ENCODE results near the gene TOP2A. TPM values are rescaled to one million over a fixed set of nuclear protein-coding genes. Genes with fewer than 3 reads are reported as not detected.
"Not testable (repeated sequence)": the region's sequence is repeated elsewhere in the genome, so short reads cannot be mapped to it uniquely, and the experiment has no call there.

TOP2A gene
- total RNA-seq, 3 donors from 2014 or later (not counting 1 experiment from before 2014, with no cell fraction given): 2.0 to 6.4 (median 4.6) TPM

DNA sequence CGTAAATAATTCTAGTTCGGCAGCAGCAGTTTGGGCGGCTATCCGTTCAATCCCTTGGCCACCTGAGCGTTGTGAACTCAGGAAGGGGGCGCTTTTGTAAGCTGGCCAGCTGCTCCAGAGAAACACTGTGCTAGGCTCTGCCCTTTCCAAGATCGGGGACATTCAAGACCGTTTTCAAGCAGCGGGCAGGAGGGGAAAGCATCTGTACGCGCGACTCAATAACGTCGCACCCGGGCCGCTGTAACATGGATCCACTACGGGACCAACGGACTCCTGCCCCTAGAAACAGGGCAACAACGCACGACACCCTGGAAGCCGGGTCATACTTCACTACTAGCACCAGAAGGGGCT, 463 bp downstream of the TOP2A start:
- Histone ChIP-seq H3K9me3 (ENCODE audit: control insufficient read depth, insufficient read depth, low read length) (no peaks in the 10 kb centered on the region), H3K4me1 (ENCODE audit: control insufficient read depth, insufficient read depth, low read length) (peaks cover 16% of the 10 kb centered on the region), H3K27ac (ENCODE audit: low read length) (no peak overlapping the region), H3K36me3 (ENCODE audit: control insufficient read depth, insufficient read depth, low read length) (no peaks in the 10 kb centered on the region), H3K27me3 (ENCODE audit: control insufficient read depth, insufficient read depth, low read length) (no peaks in the 10 kb centered on the region), H3K4me3 (ENCODE audit: low read length) (peak overlapping the region; percentile 71)
- WGBS (ENCODE audit: insufficient coverage): under 1% methylated on average over 21 of the region's 21 CpGs
- TF ChIP-seq, protein P1, sequence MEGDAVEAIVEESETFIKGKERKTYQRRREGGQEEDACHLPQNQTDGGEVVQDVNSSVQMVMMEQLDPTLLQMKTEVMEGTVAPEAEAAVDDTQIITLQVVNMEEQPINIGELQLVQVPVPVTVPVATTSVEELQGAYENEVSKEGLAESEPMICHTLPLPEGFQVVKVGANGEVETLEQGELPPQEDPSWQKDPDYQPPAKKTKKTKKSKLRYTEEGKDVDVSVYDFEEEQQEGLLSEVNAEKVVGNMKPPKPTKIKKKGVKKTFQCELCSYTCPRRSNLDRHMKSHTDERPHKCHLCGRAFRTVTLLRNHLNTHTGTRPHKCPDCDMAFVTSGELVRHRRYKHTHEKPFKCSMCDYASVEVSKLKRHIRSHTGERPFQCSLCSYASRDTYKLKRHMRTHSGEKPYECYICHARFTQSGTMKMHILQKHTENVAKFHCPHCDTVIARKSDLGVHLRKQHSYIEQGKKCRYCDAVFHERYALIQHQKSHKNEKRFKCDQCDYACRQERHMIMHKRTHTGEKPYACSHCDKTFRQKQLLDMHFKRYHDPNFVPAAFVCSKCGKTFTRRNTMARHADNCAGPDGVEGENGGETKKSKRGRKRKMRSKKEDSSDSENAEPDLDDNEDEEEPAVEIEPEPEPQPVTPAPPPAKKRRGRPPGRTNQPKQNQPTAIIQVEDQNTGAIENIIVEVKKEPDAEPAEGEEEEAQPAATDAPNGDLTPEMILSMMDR (IDR thresholded peaks at IDR 0.05): no peak
- DNase-seq: no peak
- no peaks in the 10 kb centered on the region for H3K27me3 Mint-ChIP-seq (ENCODE audit: low read depth in 2 of 2)
- H3K36me3 Mint-ChIP-seq: no peaks in the 10 kb centered on the region
- intact Hi-C loops (cut with micrococcal nuclease): no loop called here
- peak in 2 of 3 donors; percentile 1 to 5 for ATAC-seq
- peaks cover 10 to 14% of the 10 kb centered on the region in 2 donors for H3K4me1 Mint-ChIP-seq
- H3K9me3 Mint-ChIP-seq: no peaks in the 10 kb centered on the region
- H3K27ac Mint-ChIP-seq: peak overlapping the region; percentile 75 to 78
- peak overlapping the region; percentile 96 for H3K4me3 Mint-ChIP-seq

DNA sequence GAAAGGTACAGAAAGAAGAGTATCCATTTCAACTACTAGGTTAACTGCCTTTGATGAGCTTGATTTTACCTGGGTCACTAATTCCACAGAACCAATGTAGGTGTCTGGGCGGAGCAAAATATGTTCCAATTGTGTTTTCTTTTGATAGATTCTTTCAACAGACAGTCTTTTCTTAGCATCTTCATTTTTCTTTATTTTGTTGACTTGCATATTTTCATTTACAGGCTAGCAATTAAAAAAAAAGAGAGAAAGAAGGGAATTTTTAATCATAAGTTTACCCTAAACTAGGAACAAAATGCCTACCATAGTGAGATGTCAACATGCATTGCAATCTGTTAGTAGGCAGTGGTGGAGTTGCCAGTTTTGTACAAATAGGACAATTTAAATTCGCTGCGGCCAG, 1.0 kb downstream of the TOP2A start:
- no peaks in the 10 kb centered on the region for H3K36me3 Mint-ChIP-seq
- H3K27ac ChIP-seq (ENCODE audit: low read length): no peak overlapping the region
- TF ChIP-seq, protein P1 (IDR thresholded peaks at IDR 0.05): no peak
- no peaks in the 10 kb centered on the region for H3K36me3 ChIP-seq (ENCODE audit: control insufficient read depth, insufficient read depth, low read length)
- intact Hi-C loops (cut with micrococcal nuclease): no loop called here
- ATAC-seq: no peak
- no peak overlapping the region for H3K4me3 ChIP-seq (ENCODE audit: low read length)
- peak overlapping the region; percentile 96 for H3K4me3 Mint-ChIP-seq
- H3K27ac Mint-ChIP-seq: no peak overlapping the region
- H3K4me1 Mint-ChIP-seq: peaks cover 10 to 14% of the 10 kb centered on the region in 2 donors
- H3K4me1 ChIP-seq (ENCODE audit: control insufficient read depth, insufficient read depth, low read length): peaks cover 16% of the 10 kb centered on the region
- DNase-seq: no peak
- no peaks in the 10 kb centered on the region for H3K27me3 Mint-ChIP-seq (ENCODE audit: low read depth in 2 of 2)
- WGBS (ENCODE audit: insufficient coverage): 59% methylated on average over 3 of the region's 3 CpGs
- H3K9me3 Mint-ChIP-seq: no peaks in the 10 kb centered on the region
- no peaks in the 10 kb centered on the region for H3K9me3 ChIP-seq (ENCODE audit: control insufficient read depth, insufficient read depth, low read length)
- H3K27me3 ChIP-seq (ENCODE audit: control insufficient read depth, insufficient read depth, low read length): no peaks in the 10 kb centered on the region

DNA sequence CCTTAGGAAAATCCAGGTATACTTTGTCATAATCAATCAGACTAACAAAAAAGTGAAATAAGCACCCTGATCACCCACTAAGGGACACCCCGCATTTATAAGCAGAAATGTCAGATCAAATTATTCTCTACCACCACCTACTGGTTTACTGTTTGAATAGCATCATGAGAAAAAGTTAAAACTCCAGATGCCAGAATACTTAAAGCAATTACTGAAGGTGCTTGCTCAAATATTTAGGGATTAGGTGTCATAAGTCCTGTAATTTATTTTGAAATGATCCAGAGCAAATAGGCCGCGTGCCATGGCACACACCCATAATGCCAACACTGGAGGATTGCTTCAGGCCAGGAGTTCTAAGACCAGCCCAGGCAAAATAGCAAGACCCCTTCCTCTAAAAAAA, 2.3 kb downstream of the TOP2A start:
- DNase-seq (peak in 1 of 2 donors; percentile 69), ATAC-seq (no peak)
- Mint-ChIP-seq H3K9me3 (no peaks in the 10 kb centered on the region), H3K27ac (no peak overlapping the region), H3K4me1 (peaks cover 10 to 14% of the 10 kb centered on the region in 2 donors), H3K36me3 (no peaks in the 10 kb centered on the region), H3K4me3 (peak overlapping the region; percentile 42), H3K27me3 (ENCODE audit: low read depth in 2 of 2) (no peaks in the 10 kb centered on the region)
- no peak overlapping the region for H3K27ac ChIP-seq (ENCODE audit: low read length)
- H3K4me3 ChIP-seq (ENCODE audit: low read length): no peak overlapping the region
- H3K4me1 ChIP-seq (ENCODE audit: control insufficient read depth, insufficient read depth, low read length): peaks cover 16% of the 10 kb centered on the region
- H3K36me3 ChIP-seq (ENCODE audit: control insufficient read depth, insufficient read depth, low read length): no peaks in the 10 kb centered on the region
- no peaks in the 10 kb centered on the region for H3K27me3 ChIP-seq (ENCODE audit: control insufficient read depth, insufficient read depth, low read length)
- TF ChIP-seq, protein P1 (IDR thresholded peaks at IDR 0.05): peak; percentile 79
- H3K9me3 ChIP-seq (ENCODE audit: control insufficient read depth, insufficient read depth, low read length): no peaks in the 10 kb centered on the region
- WGBS (ENCODE audit: insufficient coverage): 75% methylated on average over 3 of the region's 3 CpGs
- intact Hi-C loops (cut with micrococcal nuclease): loop anchor here (1.0 kb wide), 2 partner anchors 57 to 112 kb away; no protein-coding TSS in a partner anchor

DNA sequence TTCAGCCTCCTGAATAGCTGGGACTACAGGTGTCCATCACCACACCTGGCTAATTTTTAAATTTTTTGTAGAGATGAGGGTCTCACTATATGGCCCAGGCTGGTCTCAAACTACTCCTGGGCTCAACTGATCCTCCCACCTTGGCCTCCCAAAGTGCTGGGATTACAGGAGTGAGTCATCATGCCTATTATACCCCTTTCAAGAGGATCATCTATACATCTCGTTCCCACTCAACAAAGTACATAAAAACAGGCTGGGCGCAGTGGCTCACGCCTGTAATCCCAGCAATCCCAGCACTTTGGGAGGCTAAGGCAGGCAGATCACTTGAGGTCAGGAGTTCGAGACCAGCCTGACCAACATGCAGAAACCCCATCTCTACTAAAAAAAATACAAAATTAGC, 3.4 kb downstream of the TOP2A start:
- peaks cover 10 to 14% of the 10 kb centered on the region in 2 donors for H3K4me1 Mint-ChIP-seq

More for the DNA sequence above, 3.4 kb downstream of the TOP2A start:
- H3K4me3 ChIP-seq (ENCODE audit: low read length); H3K27ac Mint-ChIP-seq; H3K9me3 Mint-ChIP-seq; ATAC-seq; H3K9me3 ChIP-seq (ENCODE audit: control insufficient read depth, insufficient read depth, low read length); intact Hi-C loops (cut with micrococcal nuclease); H3K27me3 Mint-ChIP-seq (ENCODE audit: low read depth in 2 of 2); H3K36me3 Mint-ChIP-seq; DNase-seq; H3K27ac ChIP-seq (ENCODE audit: low read length); H3K4me3 Mint-ChIP-seq; H3K36me3 ChIP-seq (ENCODE audit: control insufficient read depth, insufficient read depth, low read length); H3K27me3 ChIP-seq (ENCODE audit: control insufficient read depth, insufficient read depth, low read length): not testable (repeated sequence)
- peaks cover 16% of the 10 kb centered on the region for H3K4me1 ChIP-seq (ENCODE audit: control insufficient read depth, insufficient read depth, low read length)
- WGBS (ENCODE audit: insufficient coverage): 98% methylated on average over 4 of the region's 4 CpGs

All from natural killer cell (primary cell).